Measurements from ENCODE around the gene WDFY4.

- TF ChIP-seq CTCF (conservative IDR thresholded peaks at IDR 0.05; ENCODE audit: low read depth, low read length), result no peak
- no peak for TF ChIP-seq MXI1 (IDR thresholded peaks at IDR 0.05; ENCODE audit: borderline replicate concordance, low read depth, low read length)
- no peak for TF ChIP-seq ELK1 (IDR thresholded peaks at IDR 0.05; ENCODE audit: borderline replicate concordance, low read depth, low read length)
- TF ChIP-seq CEBPB (IDR thresholded peaks at IDR 0.05; ENCODE audit: low read depth, low read length), result no peak
- TF ChIP-seq BHLHE40 (IDR thresholded peaks at IDR 0.05; ENCODE audit: low read depth, low read length), result no peak
- no peak for TF ChIP-seq SMC3 (IDR thresholded peaks at IDR 0.05; ENCODE audit: low read depth, low read length)
- no peak for TF ChIP-seq USF2 (IDR thresholded peaks at IDR 0.05; ENCODE audit: low read depth, low read length)
- TF ChIP-seq POLR2A (IDR thresholded peaks at IDR 0.05; ENCODE audit: low read depth, low read length), result no peak
- TF ChIP-seq RFX5 (IDR thresholded peaks at IDR 0.05; ENCODE audit: low read depth, low read length), result no peak
- no peak for TF ChIP-seq MAZ (IDR thresholded peaks at IDR 0.05; ENCODE audit: borderline replicate concordance, low read depth, low read length)
Observed at GRCh38 chr10:48872234-48872633, 187.6 kb downstream of the WDFY4 start.

Measured in IMR-90 (cell line).